ENCODE results near the gene GLT6D1.

GRCh38 chr9:135663857-135664256 is 24.5 kb upstream of the GLT6D1 start:
- TF ChIP-seq, protein P1, sequence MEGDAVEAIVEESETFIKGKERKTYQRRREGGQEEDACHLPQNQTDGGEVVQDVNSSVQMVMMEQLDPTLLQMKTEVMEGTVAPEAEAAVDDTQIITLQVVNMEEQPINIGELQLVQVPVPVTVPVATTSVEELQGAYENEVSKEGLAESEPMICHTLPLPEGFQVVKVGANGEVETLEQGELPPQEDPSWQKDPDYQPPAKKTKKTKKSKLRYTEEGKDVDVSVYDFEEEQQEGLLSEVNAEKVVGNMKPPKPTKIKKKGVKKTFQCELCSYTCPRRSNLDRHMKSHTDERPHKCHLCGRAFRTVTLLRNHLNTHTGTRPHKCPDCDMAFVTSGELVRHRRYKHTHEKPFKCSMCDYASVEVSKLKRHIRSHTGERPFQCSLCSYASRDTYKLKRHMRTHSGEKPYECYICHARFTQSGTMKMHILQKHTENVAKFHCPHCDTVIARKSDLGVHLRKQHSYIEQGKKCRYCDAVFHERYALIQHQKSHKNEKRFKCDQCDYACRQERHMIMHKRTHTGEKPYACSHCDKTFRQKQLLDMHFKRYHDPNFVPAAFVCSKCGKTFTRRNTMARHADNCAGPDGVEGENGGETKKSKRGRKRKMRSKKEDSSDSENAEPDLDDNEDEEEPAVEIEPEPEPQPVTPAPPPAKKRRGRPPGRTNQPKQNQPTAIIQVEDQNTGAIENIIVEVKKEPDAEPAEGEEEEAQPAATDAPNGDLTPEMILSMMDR (IDR thresholded peaks at IDR 0.05; ENCODE audit: extremely low read depth in 1 of 2, insufficient read depth in 1 of 2, low read depth in 1 of 2, low read length in 2 of 2), result no peak
- TF ChIP-seq, protein P2, sequence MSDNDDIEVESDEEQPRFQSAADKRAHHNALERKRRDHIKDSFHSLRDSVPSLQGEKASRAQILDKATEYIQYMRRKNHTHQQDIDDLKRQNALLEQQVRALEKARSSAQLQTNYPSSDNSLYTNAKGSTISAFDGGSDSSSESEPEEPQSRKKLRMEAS (IDR thresholded peaks at IDR 0.05; ENCODE audit: insufficient read depth, insufficient read length), result no peak
- TF ChIP-seq POLR2A (IDR thresholded peaks at IDR 0.05; ENCODE audit: low read depth, low read length), result no peak
- TF ChIP-seq EZH2 (IDR thresholded peaks at IDR 0.05; ENCODE audit: borderline replicate concordance, low read depth, low read length, severe bottlenecking), result no peak
- TF ChIP-seq MYC (IDR thresholded peaks at IDR 0.05; ENCODE audit: low read depth, low read length), result no peak
- no peak for TF ChIP-seq POLR2AphosphoS5 (IDR thresholded peaks at IDR 0.05; ENCODE audit: insufficient read depth, low read depth, low read length)
- no peak for TF ChIP-seq FOS (IDR thresholded peaks at IDR 0.05; ENCODE audit: borderline replicate concordance, insufficient read depth, low read length)
- no peak for TF ChIP-seq GATA2 (IDR thresholded peaks at IDR 0.05; ENCODE audit: insufficient read depth, insufficient read length, low read depth, low read length)
